Activated CD4-positive, alpha-beta memory T cell treated with anti-CD3 and anti-CD28 coated beads for 36 hours (primary cell): ENCODE measurements around the gene PXMP2. TPM values are rescaled to one million over a fixed set of nuclear protein-coding genes. Genes with fewer than 3 reads are reported as not detected.

ENCODE experiments used
- CTCF ChIA-PET: fragments of 350-600 bp; sonication (Branson Sonifier 250); formaldehyde crosslinking; loops from one replicate; lab custom pipeline; 2021; ENCODE audit warnings: antibody characterized with exemption, inconsistent platforms; lab: Charles Lee
- POLR2A ChIA-PET: fragments of 350-600 bp; sonication (Branson Sonifier 250); formaldehyde crosslinking; loops from one replicate; lab custom pipeline; 2021; ENCODE audit warnings: antibody characterized with exemption; lab: Charles Lee
- DNase-seq: peaks from one replicate; pipeline ENCODE4 v3.0.0-alpha.2; 2020
- H3K27ac Mint-ChIP-seq: one replicate; pipeline ENCODE4 v1.8.0; 2021; ENCODE audit warnings: mixed read lengths
- H3K27me3 Mint-ChIP-seq: one replicate; pipeline ENCODE4 v1.8.0; 2021; ENCODE audit warnings: mixed read lengths
- H3K36me3 Mint-ChIP-seq: one replicate; pipeline ENCODE4 v1.8.0; 2021; ENCODE audit warnings: mixed read lengths
- H3K4me1 Mint-ChIP-seq: one replicate; pipeline ENCODE4 v1.8.0; 2021; ENCODE audit warnings: low read depth, mixed read lengths
- H3K4me3 Mint-ChIP-seq: one replicate; pipeline ENCODE4 v1.8.0; 2021; ENCODE audit warnings: mild to moderate bottlenecking, mixed read lengths
- H3K9me3 Mint-ChIP-seq: one replicate; pipeline ENCODE4 v1.8.0; 2021; ENCODE audit warnings: mixed read lengths
- intact Hi-C: fragments of 100-400 bp; cut with micrococcal nuclease; formaldehyde crosslinking; loops from one replicate; pipeline ENCODE4 v1.15.1; 2023
- total RNA-seq, 2 experiments: library from RNA; stranded (reverse); gene quantifications; one replicate each; pipeline ENCODE4 v1.2.3, GENCODE V29; 2021

The PXMP2 gene
- total RNA-seq, 2 experiments from 2014 or later: 17.8 to 20.9 TPM

DNA sequence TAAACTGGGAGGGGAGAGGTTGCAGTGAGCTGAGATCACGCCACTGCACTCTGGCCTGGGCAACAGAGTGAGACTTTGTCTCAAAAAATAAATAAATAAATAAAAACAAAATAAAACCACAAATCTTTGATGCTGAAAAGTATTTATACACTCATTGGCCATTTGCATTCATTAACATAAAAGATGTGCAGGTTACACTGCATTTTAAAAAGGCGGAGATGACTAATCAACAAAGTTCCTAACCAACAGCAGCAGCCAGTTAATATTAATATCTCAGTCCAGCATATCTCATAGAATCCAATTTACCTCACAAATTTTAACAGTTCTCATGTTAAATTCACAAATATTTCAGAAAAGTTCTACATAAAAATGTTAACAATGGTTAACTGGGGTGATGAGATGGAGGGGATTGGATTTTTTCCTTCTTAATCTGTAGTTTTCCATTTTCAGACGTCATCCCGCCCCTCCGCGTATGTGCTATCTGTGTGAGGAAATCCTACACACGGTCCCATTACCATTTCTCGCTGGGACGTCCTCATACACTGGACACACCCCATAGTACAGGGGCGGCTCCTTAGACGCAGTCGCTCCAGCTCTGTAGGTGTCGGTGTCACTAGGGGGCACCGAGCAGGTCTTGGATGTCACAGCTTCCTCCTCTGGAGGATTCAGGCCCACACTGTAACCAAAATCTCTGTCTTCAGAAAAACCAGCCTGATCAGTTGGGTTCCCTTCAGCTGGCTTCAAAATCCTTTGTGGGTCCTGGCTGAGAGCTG, 67.0 kb downstream of the PXMP2 start:
- CTCF ChIA-PET: interaction anchor here (1.0 kb wide), 1 partner anchor 14 kb away, joined by 3 read pairs; no protein-coding TSS in a partner anchor
- Mint-ChIP-seq H3K36me3 (peaks cover 42% of the 10 kb centered on the region), H3K4me1 (peaks cover 16% of the 10 kb centered on the region), H3K4me3 (no peak overlapping the region), H3K9me3 (no peaks in the 10 kb centered on the region), H3K27me3 (no peaks in the 10 kb centered on the region), H3K27ac (no peak overlapping the region)
- intact Hi-C loops: no loop called here
- POLR2A ChIA-PET: no interaction called here
- no peak for DNase-seq

Other genes starting within 250 kb of the PXMP2 start
- gene FBRSL1, start 197.4 kb upstream of the PXMP2 start, total RNA-seq: 10 to 100 TPM; 38.8 to 41.7 TPM
- not detected for gene LRCOL1, start 77.0 kb upstream of the PXMP2 start, total RNA-seq
- not detected for gene P2RX2, start 68.8 kb upstream of the PXMP2 start, total RNA-seq
- 100 to 1,000 TPM; 112 to 114 TPM for gene POLE, start 245 bp upstream of the PXMP2 start, total RNA-seq
- gene PGAM5, start 23.3 kb downstream of the PXMP2 start, total RNA-seq: 10 to 100 TPM; 54.3 to 56.4 TPM
- gene ANKLE2, start 74.2 kb downstream of the PXMP2 start, total RNA-seq: 100 to 1,000 TPM; 112 to 123 TPM
- gene GOLGA3, start 141.3 kb downstream of the PXMP2 start, total RNA-seq: 10 to 100 TPM; 41.7 to 44.2 TPM
- gene CHFR, start 200.0 kb downstream of the PXMP2 start, total RNA-seq: 10 to 100 TPM; 41.2 to 42.9 TPM